ENCODE measurements around the gene MYO7B. TPM values are rescaled to one million over a fixed set of nuclear protein-coding genes. Genes with fewer than 3 reads are reported as not detected.

The MYO7B gene
- total RNA-seq, 1 donor from 2014 or later = 0.02 TPM

DNA sequence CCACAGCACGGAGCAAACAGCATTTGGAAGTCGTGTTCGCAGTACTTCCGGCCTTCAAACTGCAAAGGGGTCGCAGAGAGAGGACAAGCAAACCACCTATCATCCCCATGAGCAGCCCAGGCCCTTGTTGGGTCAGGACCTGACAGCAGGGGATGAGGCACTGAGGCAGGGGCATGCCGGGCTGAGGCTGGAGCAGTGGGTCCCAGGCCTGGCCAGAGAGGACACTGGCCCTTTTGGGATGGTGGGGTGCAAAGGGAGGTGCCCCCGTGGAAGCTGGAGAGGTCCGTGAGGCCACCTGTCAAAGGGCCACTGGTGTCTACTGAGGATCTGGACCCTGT lies 119.3 kb downstream of the MYO7B start:
- no peak for DNase-seq (ENCODE audit: low spot score)
- no peak overlapping the region for H3K4me3 Mint-ChIP-seq (ENCODE audit: unreplicated experiment)
- H3K4me1 Mint-ChIP-seq (ENCODE audit: low read depth) = peaks cover 32% of the 10 kb centered on the region
- TF ChIP-seq, protein P1, sequence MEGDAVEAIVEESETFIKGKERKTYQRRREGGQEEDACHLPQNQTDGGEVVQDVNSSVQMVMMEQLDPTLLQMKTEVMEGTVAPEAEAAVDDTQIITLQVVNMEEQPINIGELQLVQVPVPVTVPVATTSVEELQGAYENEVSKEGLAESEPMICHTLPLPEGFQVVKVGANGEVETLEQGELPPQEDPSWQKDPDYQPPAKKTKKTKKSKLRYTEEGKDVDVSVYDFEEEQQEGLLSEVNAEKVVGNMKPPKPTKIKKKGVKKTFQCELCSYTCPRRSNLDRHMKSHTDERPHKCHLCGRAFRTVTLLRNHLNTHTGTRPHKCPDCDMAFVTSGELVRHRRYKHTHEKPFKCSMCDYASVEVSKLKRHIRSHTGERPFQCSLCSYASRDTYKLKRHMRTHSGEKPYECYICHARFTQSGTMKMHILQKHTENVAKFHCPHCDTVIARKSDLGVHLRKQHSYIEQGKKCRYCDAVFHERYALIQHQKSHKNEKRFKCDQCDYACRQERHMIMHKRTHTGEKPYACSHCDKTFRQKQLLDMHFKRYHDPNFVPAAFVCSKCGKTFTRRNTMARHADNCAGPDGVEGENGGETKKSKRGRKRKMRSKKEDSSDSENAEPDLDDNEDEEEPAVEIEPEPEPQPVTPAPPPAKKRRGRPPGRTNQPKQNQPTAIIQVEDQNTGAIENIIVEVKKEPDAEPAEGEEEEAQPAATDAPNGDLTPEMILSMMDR (IDR thresholded peaks at IDR 0.05) = no peak
- no peaks in the 10 kb centered on the region for H3K27me3 Mint-ChIP-seq (ENCODE audit: low read depth)
- no peaks in the 10 kb centered on the region for H3K9me3 Mint-ChIP-seq (ENCODE audit: low read depth)
- peaks cover 12% of the 10 kb centered on the region for H3K36me3 Mint-ChIP-seq (ENCODE audit: low read depth)
- H3K27ac Mint-ChIP-seq (ENCODE audit: unreplicated experiment) = no peak overlapping the region

DNA sequence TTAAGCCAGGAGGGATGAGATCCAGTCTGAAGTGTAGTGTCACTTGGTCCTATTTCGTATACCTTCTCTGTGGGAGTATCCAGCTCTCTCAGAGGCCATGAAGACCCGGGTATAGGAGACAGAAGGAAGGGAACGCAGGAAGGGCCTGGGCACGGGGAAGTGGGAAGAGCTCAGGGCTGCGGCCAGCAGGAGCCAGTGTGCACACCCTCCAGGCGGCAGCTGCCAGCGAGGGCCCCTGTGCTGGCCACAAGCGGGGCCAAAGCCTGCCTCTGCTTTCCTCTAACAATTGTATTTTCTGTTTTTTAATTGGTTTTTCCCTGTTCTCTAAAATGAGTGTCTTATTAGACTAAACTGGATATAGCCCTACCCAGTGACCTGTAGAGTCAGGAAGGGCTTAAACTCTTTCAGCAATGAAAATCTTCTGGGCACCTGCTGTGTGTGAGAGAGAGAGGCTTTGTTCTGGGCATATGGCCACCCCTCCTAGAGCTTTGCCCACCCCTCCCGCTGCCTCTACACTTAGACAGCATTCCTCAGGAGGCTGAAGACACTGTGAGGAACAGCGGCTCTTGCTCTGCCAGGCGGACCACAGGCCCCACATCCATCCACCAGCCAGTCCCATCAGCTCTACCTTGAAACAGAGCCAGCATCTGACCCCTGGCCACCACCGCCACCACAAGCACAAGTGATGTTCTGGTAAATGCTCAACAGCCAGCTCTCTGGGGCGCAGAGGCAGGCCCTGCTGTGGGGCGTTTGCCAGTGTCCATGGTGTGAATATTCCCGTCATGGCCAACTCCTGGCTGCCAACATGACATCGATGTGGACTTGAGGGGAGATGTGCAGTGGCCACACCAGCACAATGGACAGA lies 120.0 kb downstream of the MYO7B start:
- H3K36me3 Mint-ChIP-seq (ENCODE audit: low read depth) = peaks cover 14% of the 10 kb centered on the region
- no peak for DNase-seq (ENCODE audit: low spot score)
- TF ChIP-seq, protein P1 (IDR thresholded peaks at IDR 0.05) = no peak
- H3K4me3 Mint-ChIP-seq (ENCODE audit: unreplicated experiment) = no peak overlapping the region
- peak overlapping the region; percentile 14 for H3K27ac Mint-ChIP-seq (ENCODE audit: unreplicated experiment)
- peaks cover 38% of the 10 kb centered on the region for H3K4me1 Mint-ChIP-seq (ENCODE audit: low read depth)
- no peaks in the 10 kb centered on the region for H3K9me3 Mint-ChIP-seq (ENCODE audit: low read depth)
- no peaks in the 10 kb centered on the region for H3K27me3 Mint-ChIP-seq (ENCODE audit: low read depth)

DNA sequence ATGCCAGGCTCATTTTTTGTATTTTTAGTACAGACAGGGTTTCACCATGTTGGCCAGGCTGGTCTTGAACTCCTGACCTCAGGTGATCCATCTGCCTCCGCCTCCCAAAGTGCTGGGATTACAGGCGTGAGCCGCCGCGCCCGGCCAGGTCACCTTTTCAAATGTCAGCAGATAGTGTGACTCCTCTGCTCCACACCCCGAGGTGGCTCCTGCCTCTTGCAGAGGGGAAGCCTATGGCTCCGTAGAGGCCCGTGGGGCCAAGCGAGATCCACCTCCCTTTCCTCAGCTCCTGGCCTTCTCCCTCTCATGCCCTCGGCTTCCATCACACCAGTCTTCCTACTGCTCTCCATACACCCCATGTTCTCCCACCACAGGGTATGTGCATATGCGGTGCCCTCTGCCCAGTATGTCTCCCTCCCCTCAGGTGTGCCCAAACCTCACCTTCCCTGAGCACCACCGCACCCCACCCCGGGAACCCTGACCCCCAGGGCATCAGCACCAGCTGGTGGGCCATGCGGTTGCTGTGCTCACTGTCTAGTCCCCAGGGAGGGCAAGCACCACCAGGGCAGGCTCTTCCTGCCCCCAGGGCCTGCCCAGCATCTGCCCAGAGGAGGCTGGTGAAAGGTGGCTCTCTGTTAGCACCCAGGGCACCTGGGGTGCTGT lies 121.2 kb downstream of the MYO7B start:
- peaks cover 14% of the 10 kb centered on the region for H3K36me3 Mint-ChIP-seq (ENCODE audit: low read depth)
- H3K9me3 Mint-ChIP-seq (ENCODE audit: low read depth) = no peaks in the 10 kb centered on the region
- peaks cover 47% of the 10 kb centered on the region for H3K4me1 Mint-ChIP-seq (ENCODE audit: low read depth)
- TF ChIP-seq, protein P1 (IDR thresholded peaks at IDR 0.05) = no peak
- no peaks in the 10 kb centered on the region for H3K27me3 Mint-ChIP-seq (ENCODE audit: low read depth)
- H3K27ac Mint-ChIP-seq (ENCODE audit: unreplicated experiment) = no peak overlapping the region
- no peak for DNase-seq (ENCODE audit: low spot score)
- no peak overlapping the region for H3K4me3 Mint-ChIP-seq (ENCODE audit: unreplicated experiment)

DNA sequence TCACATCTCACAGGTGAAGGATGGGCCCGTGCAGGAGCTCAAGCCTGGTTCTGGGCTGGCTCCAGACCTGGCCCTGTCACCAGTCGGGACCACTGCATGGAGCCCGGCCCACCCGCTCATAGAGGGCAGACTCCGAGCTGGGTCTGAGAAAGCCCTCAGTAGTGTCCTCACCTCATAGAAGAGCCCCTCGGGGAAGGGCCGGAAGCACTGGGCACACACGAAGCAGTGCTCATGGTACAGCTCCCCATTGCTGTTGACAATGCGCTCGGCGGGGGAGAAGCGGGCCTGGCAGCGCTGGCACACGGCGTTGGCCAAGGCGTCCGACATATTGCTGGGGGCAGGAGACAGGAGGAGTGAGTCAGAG lies 121.7 kb downstream of the MYO7B start:
- peak; percentile 91 for DNase-seq (ENCODE audit: low spot score)
- Mint-ChIP-seq H3K27me3 (ENCODE audit: low read depth) (no peaks in the 10 kb centered on the region), H3K4me3 (ENCODE audit: unreplicated experiment) (no peak overlapping the region), H3K9me3 (ENCODE audit: low read depth) (no peaks in the 10 kb centered on the region), H3K27ac (ENCODE audit: unreplicated experiment) (no peak overlapping the region), H3K36me3 (ENCODE audit: low read depth) (peaks cover 10% of the 10 kb centered on the region), H3K4me1 (ENCODE audit: low read depth) (peaks cover 47% of the 10 kb centered on the region)
- TF ChIP-seq, protein P1 (IDR thresholded peaks at IDR 0.05) = no peak

DNA sequence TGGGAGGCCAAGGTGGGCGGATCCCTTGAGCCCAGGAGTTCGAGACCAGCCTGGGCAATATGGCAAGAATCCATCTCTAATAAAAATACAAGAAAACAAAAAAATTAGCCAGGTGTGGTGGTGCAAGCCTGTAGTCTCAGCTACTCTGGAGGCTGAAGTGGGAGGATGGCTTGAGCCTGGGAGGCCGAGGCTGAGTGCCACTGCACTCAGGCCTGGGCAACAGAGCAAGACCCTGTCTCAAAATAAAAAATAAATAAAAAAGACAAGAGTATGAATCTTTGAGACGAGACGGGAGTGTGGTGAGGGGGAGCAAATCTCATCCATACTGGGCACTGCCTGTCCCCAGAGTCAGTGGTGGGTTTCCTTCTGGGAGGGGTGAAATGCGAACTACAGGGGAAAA lies 122.7 kb downstream of the MYO7B start:
- H3K9me3 Mint-ChIP-seq (ENCODE audit: low read depth) = no peaks in the 10 kb centered on the region
- peaks cover 48% of the 10 kb centered on the region for H3K4me1 Mint-ChIP-seq (ENCODE audit: low read depth)
- peak; percentile 12 for DNase-seq (ENCODE audit: low spot score)
- H3K4me3 Mint-ChIP-seq (ENCODE audit: unreplicated experiment) = no peak overlapping the region
- peaks cover 8% of the 10 kb centered on the region for H3K36me3 Mint-ChIP-seq (ENCODE audit: low read depth)
- no peaks in the 10 kb centered on the region for H3K27me3 Mint-ChIP-seq (ENCODE audit: low read depth)
- TF ChIP-seq, protein P1 (IDR thresholded peaks at IDR 0.05) = no peak
- H3K27ac Mint-ChIP-seq (ENCODE audit: unreplicated experiment) = peak overlapping the region; percentile 57

Measured in chondrocyte (in vitro differentiated cells).